HEK293 (cell line): ENCODE results near the gene TXNDC2.
A peak's percentile ranks its signal among the peaks of the same experiment; 100 is the strongest.

Experiments
- CTCF ChIA-PET: fragments of 350-600 bp; formaldehyde crosslinking; extraction: SDS; loops from one replicate; lab custom pipeline; 2021; ENCODE audit warnings: antibody characterized with exemption; lab: Yijun Ruan, JAX
- POLR2A ChIA-PET: fragments of 300-600 bp; formaldehyde crosslinking; extraction: SDS; loops from one replicate; lab custom pipeline; 2020; ENCODE audit warnings: antibody characterized with exemption, inconsistent platforms; lab: Yijun Ruan, JAX
- H3K27ac ChIP-seq: fragments of 200-500 bp; sonication (Bioruptor generic); 2 replicates; pipeline ENCODE4 v1.5.1; 2014; ENCODE audit warnings: low read depth, low read length, control low read depth, inconsistent platforms; ENCODE audit errors: extremely low read depth
- H3K36me3 ChIP-seq, 2 experiments: fragments of 200-500 bp in 1 of 2; sonication (Bioruptor generic) in 1 of 2; 1 replicate in 1 of 2; 2 replicates in 1 of 2; pipeline ENCODE4 v1.5.1; 2014 to 2017; ENCODE audit warnings: inconsistent platforms in 2 of 2, low read length in 2 of 2; ENCODE audit not compliant: control insufficient read depth in 2 of 2, insufficient read depth in 1 of 2
- H3K4me1 ChIP-seq: fragments of 200-500 bp; sonication (Bioruptor generic); 2 replicates; pipeline ENCODE4 v1.5.1; 2014; ENCODE audit warnings: mild to moderate bottlenecking, low read length, inconsistent platforms; ENCODE audit not compliant: control insufficient read depth, insufficient read depth
- H3K4me3 ChIP-seq: 2 replicates; pipeline ENCODE4 v1.5.1; 2011; ENCODE audit warnings: low read depth, mild to moderate bottlenecking, control low read depth, low read length, moderate library complexity
- H3K9me3 ChIP-seq: fragments of 200-500 bp; sonication (Bioruptor generic); 2 replicates; pipeline ENCODE4 v1.5.1; 2014; ENCODE audit warnings: low read depth, low read length, inconsistent platforms; ENCODE audit not compliant: control insufficient read depth, insufficient read depth
- GLI2 ChIP-seq: fragments of 450-650 bp; formaldehyde crosslinking; IDR thresholded peaks from 2 replicates; pipeline ENCODE4; 2017; ENCODE audit warnings: missing biosample characterization, missing genetic modification characterization, low read depth, borderline replicate concordance
- GLIS1 ChIP-seq: fragments of 450-650 bp; formaldehyde crosslinking; IDR thresholded peaks from 2 replicates; pipeline ENCODE4 v1.5.1; 2016; ENCODE audit warnings: missing biosample characterization, missing genetic modification characterization
- HOXC10 ChIP-seq: sonication (generic); formaldehyde crosslinking; IDR thresholded peaks from 2 replicates; pipeline ENCODE4 v1.8.1; 2023; ENCODE audit warnings: mild to moderate bottlenecking, missing genetic modification reagents
- OSR2 ChIP-seq: fragments of 450-650 bp; formaldehyde crosslinking; IDR thresholded peaks from 2 replicates; pipeline ENCODE4 v1.5.1; 2016; ENCODE audit warnings: missing biosample characterization, missing genetic modification characterization
- SP2 ChIP-seq: fragments of 450-650 bp; formaldehyde crosslinking; IDR thresholded peaks from 2 replicates; pipeline ENCODE4 v1.5.1; 2016; ENCODE audit warnings: missing biosample characterization, missing genetic modification characterization
- ZNF121 ChIP-seq: fragments of 450-650 bp; formaldehyde crosslinking; IDR thresholded peaks from 2 replicates; pipeline ENCODE4 v1.5.1; 2016; ENCODE audit warnings: missing biosample characterization, missing genetic modification characterization
- ZNF155 ChIP-seq: fragments of 450-650 bp; formaldehyde crosslinking; IDR thresholded peaks from 2 replicates; pipeline ENCODE4 v1.5.1; 2016; ENCODE audit warnings: missing biosample characterization, missing genetic modification characterization
- ZNF202 ChIP-seq: fragments of 450-650 bp; formaldehyde crosslinking; IDR thresholded peaks from 2 replicates; pipeline ENCODE4 v1.5.1; 2016; ENCODE audit warnings: missing biosample characterization, missing genetic modification characterization, borderline replicate concordance
- ZNF501 ChIP-seq: fragments of 450-650 bp; formaldehyde crosslinking; IDR thresholded peaks from 2 replicates; pipeline ENCODE4 v1.5.1; 2016; ENCODE audit warnings: missing biosample characterization, missing genetic modification characterization
- ZNF549 ChIP-seq: fragments of 450-650 bp; IDR thresholded peaks from 2 replicates; pipeline ENCODE4 v1.5.1; 2018; ENCODE audit warnings: missing biosample characterization, missing genetic modification characterization, mild to moderate bottlenecking, inconsistent platforms, moderate library complexity
- ZNF571 ChIP-seq: fragments of 450-650 bp; formaldehyde crosslinking; IDR thresholded peaks from 2 replicates; pipeline ENCODE4 v1.5.0; 2017; ENCODE audit warnings: missing biosample characterization, missing genetic modification characterization
- ZNF585B ChIP-seq: fragments of 450-650 bp; formaldehyde crosslinking; IDR thresholded peaks from 2 replicates; pipeline ENCODE4 v1.5.1; 2016; ENCODE audit warnings: missing biosample characterization, missing genetic modification characterization
- ZNF629 ChIP-seq: fragments of 450-650 bp; formaldehyde crosslinking; IDR thresholded peaks from 2 replicates; pipeline ENCODE4 v1.5.1; 2017; ENCODE audit warnings: missing biosample characterization, missing genetic modification characterization
- ZNF785 ChIP-seq: fragments of 450-650 bp; formaldehyde crosslinking; IDR thresholded peaks from 2 replicates; pipeline ENCODE4 v1.5.1; 2016; ENCODE audit warnings: missing biosample characterization, missing genetic modification characterization
- TF ChIP-seq, protein P1 (sequence below): fragments of 450-650 bp; formaldehyde crosslinking; IDR thresholded peaks from 2 replicates; pipeline ENCODE4 v1.5.1; 2017; ENCODE audit warnings: missing biosample characterization, missing genetic modification characterization
- TF ChIP-seq, protein P2 (sequence below): fragments of 450-650 bp; formaldehyde crosslinking; IDR thresholded peaks from 2 replicates; pipeline ENCODE4 v1.5.1; 2016; ENCODE audit warnings: missing biosample characterization, missing genetic modification characterization
- TF ChIP-seq, protein P3 (sequence below): fragments of 450-650 bp; formaldehyde crosslinking; IDR thresholded peaks from 2 replicates; pipeline ENCODE4 v1.5.1; 2016; ENCODE audit warnings: missing biosample characterization, missing genetic modification characterization
- TF ChIP-seq, protein P4 (sequence below): fragments of 450-650 bp; formaldehyde crosslinking; IDR thresholded peaks from 2 replicates; pipeline ENCODE4 v1.5.1; 2017; ENCODE audit warnings: missing biosample characterization, mild to moderate bottlenecking, missing genetic modification characterization, moderate library complexity

TXNDC2 gene

DNA sequence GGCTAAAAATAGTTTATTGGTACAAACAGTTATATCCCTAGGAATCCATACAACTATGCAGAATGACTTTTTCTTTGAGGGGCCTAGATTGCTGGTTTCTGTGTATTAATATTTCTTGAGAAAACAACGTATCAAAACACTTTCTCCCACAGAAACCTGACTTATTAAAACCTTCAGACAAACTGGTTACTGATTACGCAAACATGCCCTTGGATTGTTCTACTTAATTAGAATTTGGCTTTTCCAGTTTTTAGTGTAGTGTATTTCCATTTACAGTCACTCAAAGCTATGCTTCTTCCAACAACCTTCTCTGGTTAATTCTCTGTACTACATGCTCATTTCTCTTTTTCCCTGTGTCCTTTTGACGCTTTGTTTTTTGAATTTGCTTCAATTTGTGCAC is 48.1 kb downstream of the TXNDC2 start:
- H3K9me3 ChIP-seq = no peaks in the 10 kb centered on the region
- peaks cover 7% of the 10 kb centered on the region for H3K4me1 ChIP-seq
- POLR2A ChIA-PET = no interaction called here
- CTCF ChIA-PET = interaction anchor here (0.9 to 1.1 kb wide), 2 partner anchors 17 to 359 kb away, joined by 4 to 8 read pairs; no protein-coding TSS in a partner anchor
- H3K36me3 ChIP-seq = peaks cover 32 to 33% of the 10 kb centered on the region in 2 experiments
- no peak overlapping the region for H3K27ac ChIP-seq
- H3K4me3 ChIP-seq = no peak overlapping the region
- TF ChIP-seq, protein P1, sequence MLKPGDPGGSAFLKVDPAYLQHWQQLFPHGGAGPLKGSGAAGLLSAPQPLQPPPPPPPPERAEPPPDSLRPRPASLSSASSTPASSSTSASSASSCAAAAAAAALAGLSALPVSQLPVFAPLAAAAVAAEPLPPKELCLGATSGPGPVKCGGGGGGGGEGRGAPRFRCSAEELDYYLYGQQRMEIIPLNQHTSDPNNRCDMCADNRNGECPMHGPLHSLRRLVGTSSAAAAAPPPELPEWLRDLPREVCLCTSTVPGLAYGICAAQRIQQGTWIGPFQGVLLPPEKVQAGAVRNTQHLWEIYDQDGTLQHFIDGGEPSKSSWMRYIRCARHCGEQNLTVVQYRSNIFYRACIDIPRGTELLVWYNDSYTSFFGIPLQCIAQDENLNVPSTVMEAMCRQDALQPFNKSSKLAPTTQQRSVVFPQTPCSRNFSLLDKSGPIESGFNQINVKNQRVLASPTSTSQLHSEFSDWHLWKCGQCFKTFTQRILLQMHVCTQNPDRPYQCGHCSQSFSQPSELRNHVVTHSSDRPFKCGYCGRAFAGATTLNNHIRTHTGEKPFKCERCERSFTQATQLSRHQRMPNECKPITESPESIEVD (tag by site-specific recombination) = peak; percentile 23; the same call in 1 of the 2 replicates
- TF ChIP-seq, protein P2, sequence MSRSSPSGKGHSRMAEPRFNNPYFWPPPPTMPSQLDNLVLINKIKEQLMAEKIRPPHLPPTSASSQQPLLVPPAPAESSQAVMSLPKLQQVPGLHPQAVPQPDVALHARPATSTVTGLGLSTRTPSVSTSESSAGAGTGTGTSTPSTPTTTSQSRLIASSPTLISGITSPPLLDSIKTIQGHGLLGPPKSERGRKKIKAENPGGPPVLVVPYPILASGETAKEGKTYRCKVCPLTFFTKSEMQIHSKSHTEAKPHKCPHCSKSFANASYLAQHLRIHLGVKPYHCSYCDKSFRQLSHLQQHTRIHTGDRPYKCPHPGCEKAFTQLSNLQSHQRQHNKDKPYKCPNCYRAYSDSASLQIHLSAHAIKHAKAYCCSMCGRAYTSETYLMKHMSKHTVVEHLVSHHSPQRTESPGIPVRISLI (tag by site-specific recombination) = no peak
- TF ChIP-seq ZNF202 (tag by site-specific recombination) = no peak

DNA sequence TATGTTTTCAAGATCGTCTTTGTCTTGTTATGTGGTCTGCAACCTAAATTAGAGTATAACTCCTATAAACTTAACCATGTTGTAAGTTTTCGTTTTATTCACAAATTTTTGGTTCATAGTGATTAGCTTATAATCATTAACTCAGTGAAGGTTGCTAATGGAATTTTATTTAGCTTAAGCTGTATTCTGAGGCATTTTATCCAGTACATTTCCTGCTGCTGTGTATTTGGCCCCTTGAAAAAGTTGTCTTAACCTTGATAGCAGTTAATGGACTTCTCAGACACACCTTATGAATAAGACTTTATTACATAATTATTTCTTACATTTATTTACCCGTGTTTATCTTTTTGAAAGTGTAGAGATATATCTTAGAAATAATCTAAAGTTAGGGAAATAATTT is 48.5 kb downstream of the TXNDC2 start:
- Histone ChIP-seq H3K4me1 (peaks cover 2% of the 10 kb centered on the region), H3K4me3 (no peak overlapping the region), H3K27ac (no peak overlapping the region), H3K36me3 (peaks cover 35 to 36% of the 10 kb centered on the region in 2 experiments), H3K9me3 (no peaks in the 10 kb centered on the region)
- TF ChIP-seq SP2 (tag by site-specific recombination) (no peak), ZNF585B (tag by site-specific recombination) (no peak), OSR2 (tag by site-specific recombination) (no peak), ZNF629 (tag by site-specific recombination) (no peak), ZNF571 (tag by site-specific recombination) (no peak), GLIS1 (tag by site-specific recombination) (no peak), ZNF121 (tag by site-specific recombination) (no peak), GLI2 (tag by site-specific recombination) (no peak), ZNF501 (no peak), ZNF155 (tag by site-specific recombination) (no peak), HOXC10 (CRISPR knock-in tag) (no peak), ZNF549 (tag by site-specific recombination) (no peak), ZNF785 (no peak)
- TF ChIP-seq, protein P3, sequence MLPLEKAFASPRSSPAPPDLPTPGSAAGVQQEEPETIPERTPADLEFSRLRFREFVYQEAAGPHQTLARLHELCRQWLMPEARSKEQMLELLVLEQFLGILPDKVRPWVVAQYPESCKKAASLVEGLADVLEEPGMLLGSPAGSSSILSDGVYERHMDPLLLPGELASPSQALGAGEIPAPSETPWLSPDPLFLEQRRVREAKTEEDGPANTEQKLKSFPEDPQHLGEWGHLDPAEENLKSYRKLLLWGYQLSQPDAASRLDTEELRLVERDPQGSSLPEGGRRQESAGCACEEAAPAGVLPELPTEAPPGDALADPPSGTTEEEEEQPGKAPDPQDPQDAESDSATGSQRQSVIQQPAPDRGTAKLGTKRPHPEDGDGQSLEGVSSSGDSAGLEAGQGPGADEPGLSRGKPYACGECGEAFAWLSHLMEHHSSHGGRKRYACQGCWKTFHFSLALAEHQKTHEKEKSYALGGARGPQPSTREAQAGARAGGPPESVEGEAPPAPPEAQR (tag by site-specific recombination) = no peak
- TF ChIP-seq, protein P4, sequence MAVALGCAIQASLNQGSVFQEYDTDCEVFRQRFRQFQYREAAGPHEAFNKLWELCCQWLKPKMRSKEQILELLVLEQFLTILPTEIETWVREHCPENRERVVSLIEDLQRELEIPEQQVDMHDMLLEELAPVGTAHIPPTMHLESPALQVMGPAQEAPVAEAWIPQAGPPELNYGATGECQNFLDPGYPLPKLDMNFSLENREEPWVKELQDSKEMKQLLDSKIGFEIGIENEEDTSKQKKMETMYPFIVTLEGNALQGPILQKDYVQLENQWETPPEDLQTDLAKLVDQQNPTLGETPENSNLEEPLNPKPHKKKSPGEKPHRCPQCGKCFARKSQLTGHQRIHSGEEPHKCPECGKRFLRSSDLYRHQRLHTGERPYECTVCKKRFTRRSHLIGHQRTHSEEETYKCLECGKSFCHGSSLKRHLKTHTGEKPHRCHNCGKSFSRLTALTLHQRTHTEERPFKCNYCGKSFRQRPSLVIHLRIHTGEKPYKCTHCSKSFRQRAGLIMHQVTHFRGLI = no peak
- ChIA-PET CTCF (interaction anchor here (0.9 to 1.1 kb wide), 2 partner anchors 17 to 359 kb away, joined by 4 to 8 read pairs; no protein-coding TSS in a partner anchor), POLR2A (no interaction called here)
